ENCODE measurements around the gene ERLIN1.

GRCh38 chr10:100130831-100131230 lies 55.0 kb downstream of the ERLIN1 start:
- TF ChIP-seq EZH2phosphoT487 (IDR thresholded peaks at IDR 0.05; ENCODE audit: low read depth, severe bottlenecking, unreplicated experiment): no peak
- TF ChIP-seq, protein P1, sequence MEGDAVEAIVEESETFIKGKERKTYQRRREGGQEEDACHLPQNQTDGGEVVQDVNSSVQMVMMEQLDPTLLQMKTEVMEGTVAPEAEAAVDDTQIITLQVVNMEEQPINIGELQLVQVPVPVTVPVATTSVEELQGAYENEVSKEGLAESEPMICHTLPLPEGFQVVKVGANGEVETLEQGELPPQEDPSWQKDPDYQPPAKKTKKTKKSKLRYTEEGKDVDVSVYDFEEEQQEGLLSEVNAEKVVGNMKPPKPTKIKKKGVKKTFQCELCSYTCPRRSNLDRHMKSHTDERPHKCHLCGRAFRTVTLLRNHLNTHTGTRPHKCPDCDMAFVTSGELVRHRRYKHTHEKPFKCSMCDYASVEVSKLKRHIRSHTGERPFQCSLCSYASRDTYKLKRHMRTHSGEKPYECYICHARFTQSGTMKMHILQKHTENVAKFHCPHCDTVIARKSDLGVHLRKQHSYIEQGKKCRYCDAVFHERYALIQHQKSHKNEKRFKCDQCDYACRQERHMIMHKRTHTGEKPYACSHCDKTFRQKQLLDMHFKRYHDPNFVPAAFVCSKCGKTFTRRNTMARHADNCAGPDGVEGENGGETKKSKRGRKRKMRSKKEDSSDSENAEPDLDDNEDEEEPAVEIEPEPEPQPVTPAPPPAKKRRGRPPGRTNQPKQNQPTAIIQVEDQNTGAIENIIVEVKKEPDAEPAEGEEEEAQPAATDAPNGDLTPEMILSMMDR (IDR thresholded peaks at IDR 0.05; ENCODE audit: poor library complexity): no peak

All from hepatocyte (in vitro differentiated cells).